ENCODE data around the gene ATP6V0E2.

GRCh38 chr7:149861728-149862045 is 12.1 kb upstream of the ATP6V0E2 start:
- TF ChIP-seq, protein P1, sequence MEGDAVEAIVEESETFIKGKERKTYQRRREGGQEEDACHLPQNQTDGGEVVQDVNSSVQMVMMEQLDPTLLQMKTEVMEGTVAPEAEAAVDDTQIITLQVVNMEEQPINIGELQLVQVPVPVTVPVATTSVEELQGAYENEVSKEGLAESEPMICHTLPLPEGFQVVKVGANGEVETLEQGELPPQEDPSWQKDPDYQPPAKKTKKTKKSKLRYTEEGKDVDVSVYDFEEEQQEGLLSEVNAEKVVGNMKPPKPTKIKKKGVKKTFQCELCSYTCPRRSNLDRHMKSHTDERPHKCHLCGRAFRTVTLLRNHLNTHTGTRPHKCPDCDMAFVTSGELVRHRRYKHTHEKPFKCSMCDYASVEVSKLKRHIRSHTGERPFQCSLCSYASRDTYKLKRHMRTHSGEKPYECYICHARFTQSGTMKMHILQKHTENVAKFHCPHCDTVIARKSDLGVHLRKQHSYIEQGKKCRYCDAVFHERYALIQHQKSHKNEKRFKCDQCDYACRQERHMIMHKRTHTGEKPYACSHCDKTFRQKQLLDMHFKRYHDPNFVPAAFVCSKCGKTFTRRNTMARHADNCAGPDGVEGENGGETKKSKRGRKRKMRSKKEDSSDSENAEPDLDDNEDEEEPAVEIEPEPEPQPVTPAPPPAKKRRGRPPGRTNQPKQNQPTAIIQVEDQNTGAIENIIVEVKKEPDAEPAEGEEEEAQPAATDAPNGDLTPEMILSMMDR (IDR thresholded peaks at IDR 0.05; ENCODE audit: insufficient read depth, low read length) = no peak
- no peak for TF ChIP-seq POLR2AphosphoS5 (IDR thresholded peaks at IDR 0.05; ENCODE audit: low read depth)

All from HL-60 (cell line).